K562 (cell line): ENCODE results near the gene ACTL6A. TPM values are rescaled to one million over a fixed set of nuclear protein-coding genes. Genes with fewer than 3 reads are reported as not detected.

ENCODE experiments used
- ATF7 ChIP-seq: fragments of 450-650 bp; IDR thresholded peaks from 2 replicates; pipeline ENCODE4 v1.7.1; 2014; ENCODE audit warnings: mild to moderate bottlenecking, moderate library complexity
- BCLAF1 ChIP-seq, 2 experiments: fragments of 450-650 bp in 1 of 2; IDR thresholded peaks; 2 replicates each; pipeline ENCODE4 v1.6.1; 2011 to 2017; ENCODE audit warnings: low read depth in 2 of 2, antibody characterized with exemption in 1 of 2, borderline replicate concordance in 1 of 2, low read length in 1 of 2, mild to moderate bottlenecking in 1 of 2, mixed read lengths in 1 of 2; ENCODE audit not compliant: control insufficient read depth in 1 of 2
- BMI1 ChIP-seq: fragments of 150-350 bp; IDR thresholded peaks from 2 replicates; pipeline ENCODE4 v1.6.1; 2014; ENCODE audit warnings: low read length
- E2F6 ChIP-seq, 2 experiments: IDR thresholded peaks; 2 replicates each; pipeline ENCODE4 v1.6.1; 2011; ENCODE audit warnings: borderline replicate concordance in 1 of 2, control low read depth in 1 of 2, low read depth in 1 of 2, low read length in 1 of 2, mild to moderate bottlenecking in 1 of 2, mixed read lengths in 1 of 2, moderate library complexity in 1 of 2; ENCODE audit not compliant: insufficient read depth in 1 of 2, insufficient read length in 1 of 2, poor library complexity in 1 of 2, severe bottlenecking in 1 of 2; ENCODE audit errors: extremely low read depth in 1 of 2
- ESRRA ChIP-seq: fragments of 450-650 bp; IDR thresholded peaks from 2 replicates; pipeline ENCODE4 v1.6.1; 2014; ENCODE audit warnings: low read depth, mild to moderate bottlenecking, moderate library complexity, borderline replicate concordance
- HNRNPUL1 ChIP-seq: fragments of 200-400 bp; formaldehyde crosslinking; IDR thresholded peaks from 2 replicates; pipeline ENCODE4 v1.6.1; 2017; ENCODE audit warnings: low read length
- IRF9 ChIP-seq: fragments of 450-650 bp; IDR thresholded peaks from 2 replicates; pipeline ENCODE4 v1.6.1; 2016; ENCODE audit warnings: missing biosample characterization, missing genetic modification characterization
- JUNB ChIP-seq: fragments of 450-650 bp; formaldehyde crosslinking; conservative IDR thresholded peaks from 2 replicates; pipeline ENCODE4 v1.4.0; 2020; ENCODE audit warnings: mild to moderate bottlenecking
- MAZ ChIP-seq, 2 experiments: fragments of 450-650 bp in 1 of 2; sonication (generic) in 1 of 2; formaldehyde crosslinking; IDR thresholded peaks in 1 of 2; conservative IDR thresholded peaks in 1 of 2; 2 replicates each; pipeline versions ENCODE4 v1.4.0 to v1.5.0; 2020; ENCODE audit warnings: mild to moderate bottlenecking in 1 of 2, missing genetic modification reagents in 1 of 2
- NCOR1 ChIP-seq: fragments of 450-650 bp; IDR thresholded peaks from 2 replicates; pipeline ENCODE4 v1.6.1; 2016; ENCODE audit warnings: mild to moderate bottlenecking, moderate library complexity
- NELFE ChIP-seq: IDR thresholded peaks from 2 replicates; pipeline ENCODE4 v1.6.1; 2011; ENCODE audit warnings: mild to moderate bottlenecking; ENCODE audit not compliant: insufficient read depth, insufficient read length
- SMARCA4 ChIP-seq: fragments of 450-650 bp; IDR thresholded peaks from 2 replicates; pipeline ENCODE4 v1.6.1; 2016
- SRSF7 ChIP-seq: fragments of 200-400 bp; formaldehyde crosslinking; optimal IDR thresholded peaks from 2 replicates; pipeline ENCODE3; 2017; ENCODE audit warnings: mild to moderate bottlenecking, low read depth, low read length
- TAL1 ChIP-seq: fragments of 450-650 bp; IDR thresholded peaks from 2 replicates; pipeline ENCODE4 v1.6.1; 2016; ENCODE audit warnings: mild to moderate bottlenecking
- ZBTB1 ChIP-seq: sonication (generic); formaldehyde crosslinking; IDR thresholded peaks from 2 replicates; pipeline ENCODE4 v1.8.1; 2023; ENCODE audit warnings: missing genetic modification reagents, low read depth, mild to moderate bottlenecking, borderline replicate concordance
- ZFX ChIP-seq: sonication (generic); formaldehyde crosslinking; IDR thresholded peaks from 2 replicates; pipeline ENCODE4 v1.8.0; 2022; ENCODE audit warnings: mild to moderate bottlenecking, missing genetic modification reagents, moderate library complexity
- ZNF197 ChIP-seq: fragments of 200-800 bp; sonication (Bioruptor generic); IDR thresholded peaks from 2 replicates; pipeline ENCODE4 v1.6.1; 2016; ENCODE audit warnings: low read depth, missing genetic modification characterization, missing compliant biosample characterization
- ZNF395 ChIP-seq: fragments of 200-800 bp; sonication (Bioruptor generic); IDR thresholded peaks from 2 replicates; pipeline ENCODE4 v1.6.1; 2017; ENCODE audit warnings: missing genetic modification characterization, missing compliant biosample characterization
- ZNF512 ChIP-seq: IDR thresholded peaks from 2 replicates; pipeline ENCODE4 v1.6.1; 2016; ENCODE audit warnings: missing genetic modification characterization, missing compliant biosample characterization
- polyA plus RNA-seq, 8 experiments: library from polyadenylated mRNA; depleted of rRNA in 4 of 8; stranded (reverse) in 5 of 8; unstranded in 3 of 8; fragments of >200 nt; fragmentation: Nextera tagmentation in 2 of 8; fragmentation: Illumina TruSeq in 1 of 8; extraction: Ambion mirVana in 2 of 8; extraction: Trizol in 1 of 8; gene quantifications; 2 replicates each; pipeline versions ENCODE4 v1.2.1 to v1.2.3, GENCODE V29; 2011 to 2014; ENCODE audit warnings: inconsistent platforms in 1 of 8, missing spikeins in 1 of 8
- total RNA-seq, 7 experiments: library from RNA; depleted of rRNA in 6 of 7; stranded (reverse); fragments of >200 nt in 6 of 7; fragmentation: Illumina TruSeq in 2 of 7; extraction: Trizol in 2 of 7; gene quantifications; 2 replicates each; pipeline versions ENCODE4 v1.2.1 to v1.2.3, GENCODE V29; 2011 to 2021; ENCODE audit warnings: low replicate concordance in 1 of 7

Gene ACTL6A
- total and polyA plus RNA-seq, 9 of the 15 experiments (the other 6 are each of a cell fraction or from before 2014, with no cell fraction given) = 107 to 243 (median 157) TPM

- TF ChIP-seq ZFX (CRISPR knock-in tag) (no peak), E2F6 (IDR thresholded peaks at IDR 0.05; ENCODE audit: borderline replicate concordance in 1 of 2, extremely low read depth in 1 of 2, insufficient read depth in 1 of 2, insufficient read length in 1 of 2, low read depth in 1 of 2, low read length in 1 of 2, poor library complexity in 1 of 2, severe bottlenecking in 1 of 2) (no peak), HNRNPUL1 (no peak), IRF9 (no peak), JUNB (no peak), ATF7 (peak; percentile 39; the same call in 1 of the 2 replicates), ZBTB1 (CRISPR knock-in tag) (no peak), ZNF395 (CRISPR knock-in tag) (no peak), TAL1 (peak; percentile 88), NCOR1 (peak; percentile 84), ZNF512 (tag) (no peak), SMARCA4 (peak; percentile 98), SRSF7 (no peak), NELFE (no peak), MAZ (CRISPR knock-in tag; conservative IDR thresholded peaks at IDR 0.05 in 1 of 2, IDR thresholded peaks at IDR 0.05 in 1 of 2) (no peak), BMI1 (no peak), ESRRA (peak; percentile 96), ZNF197 (CRISPR knock-in tag) (no peak), BCLAF1 (IDR thresholded peaks at IDR 0.05; ENCODE audit: borderline replicate concordance in 1 of 2, control insufficient read depth in 1 of 2, low read depth in 2 of 2, low read length in 1 of 2) (no peak)
These were observed 52.9 kb downstream of the ACTL6A start (continued) for GRCh38 chr3:179615458-179616173.
